Ovary (tissue), 9 donors: ENCODE data around the gene ATP8A1. TPM values are rescaled to one million over a fixed set of nuclear protein-coding genes. Genes with fewer than 3 reads are reported as not detected.

ENCODE experiments used
- DNase-seq, 5 donors: peaks; one replicate each; pipeline ENCODE4 v3.0.0-alpha.2; 2019 to 2020
- H3K27ac ChIP-seq, 2 donors: fragments of 200-600 bp; one replicate each; pipeline versions ENCODE4 v1.5.1 to v1.8.0; 2019 to 2022
- H3K27me3 ChIP-seq: fragments of 200-600 bp; one replicate; pipeline ENCODE4 v1.8.0; 2022
- H3K36me3 ChIP-seq: fragments of 200-600 bp; sonication (generic); one replicate; pipeline ENCODE4 v1.5.1; 2019
- H3K4me1 ChIP-seq: one replicate; pipeline ENCODE4 v1.8.1; 2013; ENCODE audit warnings: mild to moderate bottlenecking, moderate library complexity; ENCODE audit not compliant: insufficient read depth
- H3K4me3 ChIP-seq: fragments of 200-600 bp; sonication (generic); one replicate; pipeline ENCODE4 v1.5.1; 2017
- H3K9me3 ChIP-seq, 2 donors: fragments of 200-600 bp in 1 of 2; sonication (generic) in 1 of 2; one replicate each; pipeline versions ENCODE4 v1.5.1 to v1.8.1; 2013 to 2019; ENCODE audit warnings: mild to moderate bottlenecking in 1 of 2, moderate library complexity in 1 of 2
- CTCF ChIP-seq, 3 donors: fragments of 450-650 bp in 2 of 3; fragments of 200-600 bp in 1 of 3; IDR thresholded peaks; one replicate each; pipeline versions ENCODE4 v1.5.1 to v1.8.0; 2016 to 2022; ENCODE audit warnings: antibody characterized with exemption in 3 of 3, mild to moderate bottlenecking in 1 of 3
- EP300 ChIP-seq: sonication (generic); formaldehyde crosslinking; IDR thresholded peaks from one replicate; pipeline ENCODE4 v1.6.1; 2017; ENCODE audit warnings: antibody characterized with exemption
- POLR2A ChIP-seq: fragments of 450-650 bp; IDR thresholded peaks from one replicate; pipeline ENCODE4 v1.6.1; 2017; ENCODE audit warnings: antibody characterized with exemption, mild to moderate bottlenecking, moderate library complexity
- WGBS, 3 donors: extraction: QIAGEN DNeasy Blood & Tissue Kit in 1 of 3; methylation state at CpG; one replicate each; pipeline versions ENCODE4 v1.1.5 to v1.1.7; 2013 to 2017; 5-methylcytosine and 5-hydroxymethylcytosine counted together
- intact Hi-C, 4 donors: fragments of 100-400 bp; cut with DNase I; formaldehyde crosslinking; loops; one replicate each; pipeline versions ENCODE4 v1.11.0 to v1.15.1; 2022 to 2023
- polyA plus RNA-seq, 2 donors: library from polyadenylated mRNA; stranded (reverse); fragments of 200-250 nt in 1 of 2; fragments of 350-450 nt in 1 of 2; fragmentation: Illumina TruSeq in 1 of 2; extraction: RNeasy Lipid Tissue Mini Kit (QIAGEN cat#74804) in 1 of 2; gene quantifications; one replicate each; pipeline ENCODE4 v1.2.3, GENCODE V29; 2013 to 2014
- total RNA-seq, 7 donors: library from RNA; depleted of rRNA in 2 of 7; stranded (reverse); fragments of >200 nt in 2 of 7; fragmentation: NEBNext Ultra II Directional in 3 of 7; extraction: Animal tissue kit (Norgen Biotek cat#: 25700) in 3 of 7; gene quantifications; one replicate each; pipeline versions ENCODE4 v1.1.0 to v1.2.4, GENCODE V29; 2016 to 2023
- donor health status: DM: no; HTN: no; CAD: no; lungs with moderate emphysema.
- donor health status: DM: no; HTN: no; CAD: no.
- donor health status: Bipolar disorder and iron deficiency.
- donor health status: DM: yes; HTN: yes; CAD: no.
- donor health status: DM: no; HTN: no; CAD: no.
- donor health status: DM: yes; HTN: yes; CAD: no.

Gene ATP8A1
- total and polyA plus RNA-seq, 9 donors = 10.0 to 73.2 (median 21.6) TPM

GRCh38 chr4:42415281-42415680 lies 241.6 kb downstream of the ATP8A1 start:
- WGBS, 3 donors = 85 to 86% (median 86%) methylated on average over 1 of the region's 1 CpG
- DNase-seq = no peak
- Histone ChIP-seq H3K27ac (no peak overlapping the region), H3K4me1 (no peaks in the 10 kb centered on the region), H3K27me3 (no peaks in the 10 kb centered on the region), H3K9me3 (no peaks in the 10 kb centered on the region), H3K4me3 (no peak overlapping the region), H3K36me3 (no peaks in the 10 kb centered on the region)
- TF ChIP-seq POLR2A (no peak), EP300 (no peak), CTCF (IDR thresholded peaks at IDR 0.05) (no peak)
- intact Hi-C loops = no loop called here

GRCh38 chr4:42412251-42412650 lies 244.7 kb downstream of the ATP8A1 start:
- Histone ChIP-seq H3K27ac (no peak overlapping the region), H3K9me3 (no peaks in the 10 kb centered on the region), H3K27me3 (no peaks in the 10 kb centered on the region), H3K4me3 (no peak overlapping the region), H3K4me1 (no peaks in the 10 kb centered on the region), H3K36me3 (no peaks in the 10 kb centered on the region)
- TF ChIP-seq EP300 (no peak), POLR2A (no peak), CTCF (IDR thresholded peaks at IDR 0.05) (no peak)
- intact Hi-C loops = no loop called here
- WGBS, 3 donors = 10 to 18% (median 15%) methylated on average over 2 of the region's 2 CpGs
- no peak for DNase-seq

GRCh38 chr4:42411803-42412202 lies 245.1 kb downstream of the ATP8A1 start:
- no peak for DNase-seq
- WGBS, 3 donors = 70 to 74% (median 71%) methylated on average over 4 of the region's 4 CpGs
- Histone ChIP-seq H3K4me1 (no peaks in the 10 kb centered on the region), H3K27me3 (no peaks in the 10 kb centered on the region), H3K4me3 (no peak overlapping the region), H3K36me3 (no peaks in the 10 kb centered on the region), H3K9me3 (no peaks in the 10 kb centered on the region), H3K27ac (no peak overlapping the region)
- TF ChIP-seq POLR2A = no peak
- no peak for TF ChIP-seq EP300
- TF ChIP-seq CTCF (IDR thresholded peaks at IDR 0.05) = no peak
- intact Hi-C loops = no loop called here

- Histone ChIP-seq H3K4me3 (no peak overlapping the region), H3K27me3 (no peaks in the 10 kb centered on the region), H3K4me1 (no peaks in the 10 kb centered on the region), H3K27ac (no peak overlapping the region), H3K36me3 (no peaks in the 10 kb centered on the region), H3K9me3 (no peaks in the 10 kb centered on the region)
- DNase-seq = no peak
- TF ChIP-seq EP300 (no peak), CTCF (IDR thresholded peaks at IDR 0.05) (no peak), POLR2A (no peak)
- WGBS, 3 donors = 82 to 91% (median 90%) methylated on average over 3 of the region's 3 CpGs
- intact Hi-C loops = no loop called here
Observed at GRCh38 chr4:42410446-42410845, 246.5 kb downstream of the ATP8A1 start.

GRCh38 chr4:42404001-42404400 lies 252.9 kb downstream of the ATP8A1 start:
- DNase-seq = no peak
- H3K27me3 ChIP-seq = no peaks in the 10 kb centered on the region
- TF ChIP-seq EP300 (no peak), CTCF (IDR thresholded peaks at IDR 0.05) (no peak), POLR2A (no peak)
- H3K27ac ChIP-seq = no peak overlapping the region
- no peaks in the 10 kb centered on the region for H3K4me1 ChIP-seq
- H3K36me3 ChIP-seq = no peaks in the 10 kb centered on the region
- WGBS, 3 donors = 85 to 88% (median 87%) methylated on average over 6 of the region's 6 CpGs
- H3K4me3 ChIP-seq = no peak overlapping the region
- no peaks in the 10 kb centered on the region for H3K9me3 ChIP-seq
- intact Hi-C loops = no loop called here
